Activated CD8-positive, alpha-beta T cell treated with anti-CD3 and anti-CD28 coated beads for 36 hours (primary cell): ENCODE measurements around the gene IGFL2. TPM values are rescaled to one million over a fixed set of nuclear protein-coding genes. Genes with fewer than 3 reads are reported as not detected.

ENCODE experiments used
- ATAC-seq: fragments of 200-7000 bp; cut with Tn5 transposase; one replicate; pipeline ENCODE4 v1.10.0; 2021; ENCODE audit warnings: mild to moderate bottlenecking, moderate library complexity
- CTCF ChIA-PET: fragments of 350-600 bp; sonication (Branson Sonifier 250); formaldehyde crosslinking; loops from one replicate; lab custom pipeline; 2021; ENCODE audit warnings: antibody characterized with exemption; lab: Charles Lee
- POLR2A ChIA-PET: fragments of 350-600 bp; sonication (Branson Sonifier 250); formaldehyde crosslinking; loops from one replicate; lab custom pipeline; 2021; ENCODE audit warnings: antibody characterized with exemption; lab: Charles Lee
- DNase-seq: peaks from one replicate; pipeline ENCODE4 v3.0.0-alpha.2; 2020
- H3K27ac Mint-ChIP-seq: one replicate; pipeline ENCODE4 v1.8.0; 2021; ENCODE audit warnings: mild to moderate bottlenecking, mixed read lengths
- H3K27me3 Mint-ChIP-seq: one replicate; pipeline ENCODE4 v1.8.0; 2021; ENCODE audit warnings: mixed read lengths
- H3K36me3 Mint-ChIP-seq: one replicate; pipeline ENCODE4 v1.8.0; 2021; ENCODE audit warnings: low read depth, mixed read lengths
- H3K4me1 Mint-ChIP-seq: one replicate; pipeline ENCODE4 v1.8.0; 2021; ENCODE audit warnings: low read depth, mixed read lengths
- H3K4me3 Mint-ChIP-seq: one replicate; pipeline ENCODE4 v1.8.0; 2021; ENCODE audit warnings: mild to moderate bottlenecking, moderate library complexity, mixed read lengths
- H3K9me3 Mint-ChIP-seq: one replicate; pipeline ENCODE4 v1.8.0; 2021; ENCODE audit warnings: mixed read lengths
- CTCF ChIP-seq: fragments of 200-600 bp; IDR thresholded peaks from one replicate; pipeline ENCODE4 v1.8.0; 2022; ENCODE audit warnings: antibody characterized with exemption, mild to moderate bottlenecking
- intact Hi-C: fragments of 100-400 bp; cut with micrococcal nuclease; formaldehyde crosslinking; loops from one replicate; pipeline ENCODE4 v1.10.0; 2022
- total RNA-seq, 2 experiments: library from RNA; stranded (reverse); gene quantifications; one replicate each; pipeline ENCODE4 v1.2.3, GENCODE V29; 2021

Gene IGFL2
- total RNA-seq, 2 experiments from 2014 or later: not detected

DNA sequence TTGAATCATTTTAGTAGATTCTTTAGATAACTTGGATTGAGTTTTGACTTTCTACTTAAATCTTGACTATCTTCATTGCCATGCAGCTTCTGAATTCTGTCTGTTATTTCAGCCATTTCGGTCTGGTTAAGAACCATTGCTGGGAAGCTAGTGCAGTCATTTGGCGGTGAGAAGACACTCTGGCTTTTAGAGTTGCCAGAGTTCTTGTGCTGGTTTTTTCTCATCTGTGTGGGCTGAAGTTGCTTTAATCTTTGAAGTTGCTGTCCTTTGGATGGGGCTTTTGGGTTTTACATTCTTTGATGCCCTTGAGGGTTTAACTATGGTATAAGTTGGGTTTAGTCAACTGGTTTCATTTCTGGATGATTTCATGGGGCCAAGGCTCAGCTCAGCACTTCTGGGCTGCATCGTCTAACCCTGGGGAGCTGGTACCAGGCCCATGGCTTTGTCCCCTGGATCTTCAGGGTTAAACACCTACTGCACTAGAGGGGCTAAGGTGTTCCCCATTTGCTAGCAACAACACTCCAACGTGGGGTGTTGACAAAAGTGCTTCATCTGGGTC is 10.0 kb upstream of the IGFL2 start:
- POLR2A ChIA-PET: interaction anchor here (0.6 kb wide), 1 partner anchor 162 kb away, joined by 3 read pairs; no protein-coding TSS in a partner anchor
- TF ChIP-seq CTCF: no peak
- Mint-ChIP-seq H3K36me3 (no peaks in the 10 kb centered on the region), H3K27me3 (peaks cover 35% of the 10 kb centered on the region), H3K9me3 (no peaks in the 10 kb centered on the region), H3K4me3 (no peak overlapping the region), H3K27ac (no peak overlapping the region), H3K4me1 (no peaks in the 10 kb centered on the region)
- no peak for DNase-seq
- intact Hi-C loops: no loop called here
- CTCF ChIA-PET: no interaction called here
- no peak for ATAC-seq

DNA sequence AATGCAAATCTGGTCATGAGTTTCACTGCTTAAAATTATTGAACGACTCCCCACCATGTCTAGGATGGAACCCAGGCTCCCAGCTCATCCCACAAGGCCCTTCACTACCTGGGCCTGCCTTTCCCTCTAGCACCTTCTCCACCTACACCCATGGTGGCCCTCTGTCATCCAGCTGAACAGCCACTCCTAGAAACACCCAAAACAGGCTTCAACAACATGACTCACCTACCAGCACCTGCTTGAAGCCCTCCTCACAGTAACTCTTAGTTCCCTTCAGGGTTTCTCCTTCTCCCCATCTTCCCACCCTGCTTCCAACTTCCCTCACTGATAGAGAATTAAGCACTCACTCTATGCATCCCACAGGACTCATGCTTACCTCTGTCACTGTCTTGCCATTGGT is 6.6 kb upstream of the IGFL2 start:
- no peak for TF ChIP-seq CTCF
- POLR2A ChIA-PET: no interaction called here
- no peaks in the 10 kb centered on the region for H3K4me1 Mint-ChIP-seq
- no peaks in the 10 kb centered on the region for H3K9me3 Mint-ChIP-seq
- H3K4me3 Mint-ChIP-seq: no peak overlapping the region
- CTCF ChIA-PET: no interaction called here
- peaks cover 31% of the 10 kb centered on the region for H3K27me3 Mint-ChIP-seq
- ATAC-seq (no peak), DNase-seq (no peak)
- no peak overlapping the region for H3K27ac Mint-ChIP-seq
- intact Hi-C loops: no loop called here
- H3K36me3 Mint-ChIP-seq: no peaks in the 10 kb centered on the region

- ATAC-seq (no peak), DNase-seq (no peak)
- intact Hi-C loops: no loop called here
- no peak overlapping the region for H3K27ac Mint-ChIP-seq
- peaks cover 30% of the 10 kb centered on the region for H3K27me3 Mint-ChIP-seq
- H3K9me3 Mint-ChIP-seq: no peaks in the 10 kb centered on the region
- CTCF ChIA-PET: no interaction called here
- no peaks in the 10 kb centered on the region for H3K4me1 Mint-ChIP-seq
- POLR2A ChIA-PET: no interaction called here
- H3K36me3 Mint-ChIP-seq: no peaks in the 10 kb centered on the region
- no peak overlapping the region for H3K4me3 Mint-ChIP-seq
- TF ChIP-seq CTCF: no peak
Observed at GRCh38 chr19:46142294-46142693, 5.7 kb upstream of the IGFL2 start.

- no peak for TF ChIP-seq CTCF
- no peak overlapping the region for H3K4me3 Mint-ChIP-seq
- ATAC-seq (no peak), DNase-seq (no peak)
- intact Hi-C loops: no loop called here
- no peaks in the 10 kb centered on the region for H3K36me3 Mint-ChIP-seq
- peaks cover 38% of the 10 kb centered on the region for H3K27me3 Mint-ChIP-seq
- ChIA-PET CTCF (no interaction called here), POLR2A (no interaction called here)
- no peak overlapping the region for H3K27ac Mint-ChIP-seq
- peaks cover 8% of the 10 kb centered on the region for H3K4me1 Mint-ChIP-seq
- H3K9me3 Mint-ChIP-seq: no peaks in the 10 kb centered on the region
Observed at GRCh38 chr19:46144756-46145155, 3.3 kb upstream of the IGFL2 start.

DNA sequence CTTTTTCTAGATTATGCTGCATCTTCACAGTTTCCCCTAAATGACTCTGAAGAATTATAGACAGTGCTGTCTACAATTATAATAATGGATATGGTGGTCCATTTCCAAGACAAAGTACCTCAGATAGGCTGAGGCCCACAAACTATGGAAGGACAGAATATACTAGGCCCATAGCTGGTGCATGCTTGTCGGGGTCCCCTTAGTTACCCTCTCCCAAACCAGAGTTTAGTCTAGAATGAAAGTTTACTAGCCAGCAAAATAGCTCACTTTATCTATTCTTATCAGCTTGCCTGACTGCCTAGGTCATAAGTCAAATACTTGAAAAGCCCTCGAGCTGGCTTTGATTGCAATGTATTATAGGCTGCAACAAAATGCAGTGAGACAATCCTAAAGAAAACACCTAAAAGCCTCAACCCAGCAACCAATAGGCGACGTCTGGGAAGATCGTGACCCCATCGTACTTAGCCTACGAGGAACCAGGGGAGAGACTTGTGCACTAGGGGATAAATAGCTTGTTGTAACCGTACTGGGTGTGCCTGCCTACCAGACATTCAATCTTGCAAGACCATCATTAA is 785 bp upstream of the IGFL2 start:
- no peak overlapping the region for H3K4me3 Mint-ChIP-seq
- H3K36me3 Mint-ChIP-seq: no peaks in the 10 kb centered on the region
- DNase-seq (no peak), ATAC-seq (no peak)
- H3K4me1 Mint-ChIP-seq: peaks cover 8% of the 10 kb centered on the region
- no peak overlapping the region for H3K27ac Mint-ChIP-seq
- TF ChIP-seq CTCF: no peak
- intact Hi-C loops: no loop called here
- ChIA-PET CTCF (interaction anchor here (1.3 kb wide), 1 partner anchor 22 kb away, joined by 4 read pairs; no protein-coding TSS in a partner anchor), POLR2A (no interaction called here)
- H3K9me3 Mint-ChIP-seq: no peaks in the 10 kb centered on the region
- H3K27me3 Mint-ChIP-seq: peaks cover 45% of the 10 kb centered on the region
